Fibroblast of lung (primary cell): Measurements from ENCODE around the gene RIMS1. TPM values are rescaled to one million over a fixed set of nuclear protein-coding genes. Genes with fewer than 3 reads are reported as not detected.

Source experiments
- DNase-seq, 2 donors: peaks; one replicate each; pipeline versions ENCODE4 v3.0.0 to v3.0.0-alpha.2; 2010; ENCODE audit warnings: low read depth in 2 of 2
- H2AFZ ChIP-seq: 2 replicates; pipeline ENCODE4 v1.5.1; 2012; ENCODE audit warnings: low read length, control low read depth, inconsistent platforms
- H3K27ac ChIP-seq: 2 replicates; pipeline ENCODE4 v1.5.1; 2011; ENCODE audit warnings: low read length, control low read depth; ENCODE audit not compliant: insufficient read depth
- H3K27me3 ChIP-seq: 2 replicates; pipeline ENCODE4 v1.5.1; 2011; ENCODE audit warnings: mild to moderate bottlenecking, low read length; ENCODE audit not compliant: control insufficient read depth, insufficient read depth
- H3K36me3 ChIP-seq: 2 replicates; pipeline ENCODE4 v1.5.1; 2011; ENCODE audit warnings: low read length; ENCODE audit not compliant: control insufficient read depth, insufficient read depth
- H3K4me1 ChIP-seq: 2 replicates; pipeline ENCODE4 v1.5.1; 2011; ENCODE audit warnings: low read length; ENCODE audit not compliant: control insufficient read depth, insufficient read depth; ENCODE audit errors: extremely low read depth
- H3K4me2 ChIP-seq: 2 replicates; pipeline ENCODE4 v1.5.1; 2011; ENCODE audit warnings: low read length, control low read depth; ENCODE audit not compliant: insufficient read depth; ENCODE audit errors: extremely low read depth
- H3K4me3 ChIP-seq, 4 experiments: fragments of 200-600 bp in 1 of 4; sonication (generic) in 1 of 4; replicated peaks in 1 of 4; 2 replicates each; pipeline ENCODE4 v1.5.1; 2011 to 2016; ENCODE audit warnings: low read length in 4 of 4, low read depth in 3 of 4, mild to moderate bottlenecking in 3 of 4, control low read depth in 2 of 4, inconsistent platforms in 1 of 4, mixed read lengths in 1 of 4; ENCODE audit not compliant: insufficient read depth in 1 of 4; ENCODE audit errors: control extremely low read depth in 1 of 4
- H3K79me2 ChIP-seq: 2 replicates; pipeline ENCODE4 v1.5.1; 2012; ENCODE audit warnings: mild to moderate bottlenecking, low read length, inconsistent platforms; ENCODE audit not compliant: control insufficient read depth, insufficient read depth
- H3K9ac ChIP-seq: 2 replicates; pipeline ENCODE4 v1.5.1; 2011; ENCODE audit warnings: mild to moderate bottlenecking, low read length, control low read depth; ENCODE audit not compliant: insufficient read depth
- H3K9me3 ChIP-seq: 2 replicates; pipeline ENCODE4 v1.5.1; 2012; ENCODE audit warnings: low read depth, low read length; ENCODE audit not compliant: control insufficient read depth, insufficient read depth
- H4K20me1 ChIP-seq: 2 replicates; pipeline ENCODE4 v1.5.1; 2011; ENCODE audit warnings: low read length; ENCODE audit not compliant: control insufficient read depth, insufficient read depth; ENCODE audit errors: extremely low read depth
- EZH2 ChIP-seq: IDR thresholded peaks from 2 replicates; pipeline ENCODE4 v1.5.1; 2012; ENCODE audit warnings: low read length, control low read depth, mild to moderate bottlenecking; ENCODE audit errors: missing control alignments
- polyA plus RNA-seq, 2 donors: library from polyadenylated mRNA; depleted of rRNA in 1 of 2; stranded (reverse) in 1 of 2; unstranded in 1 of 2; fragments of >200 nt; gene quantifications; 2 replicates each; pipeline ENCODE4 v1.2.1, GENCODE V29; 2011 to 2012; ENCODE audit warnings: missing spikeins in 1 of 2
- total RNA-seq: library from RNA; depleted of rRNA; stranded (reverse); fragments of >200 nt; gene quantifications from 2 replicates; pipeline ENCODE4 v1.2.1, GENCODE V29; 2014
- TF ChIP-seq, protein P1 (sequence below), 2 donors: IDR thresholded peaks in 1 of 2; conservative IDR thresholded peaks in 1 of 2; 1 replicate in 1 of 2; 2 replicates in 1 of 2; pipeline ENCODE4 v1.5.1; 2011 to 2012; ENCODE audit warnings: low read length in 2 of 2, control low read depth in 1 of 2, inconsistent platforms in 1 of 2, low read depth in 1 of 2, mild to moderate bottlenecking in 1 of 2

Gene RIMS1
- total and polyA plus RNA-seq, 2 donors (not counting 1 experiment from before 2014, with no cell fraction given) = 1.1 to 2.3 TPM

DNA sequence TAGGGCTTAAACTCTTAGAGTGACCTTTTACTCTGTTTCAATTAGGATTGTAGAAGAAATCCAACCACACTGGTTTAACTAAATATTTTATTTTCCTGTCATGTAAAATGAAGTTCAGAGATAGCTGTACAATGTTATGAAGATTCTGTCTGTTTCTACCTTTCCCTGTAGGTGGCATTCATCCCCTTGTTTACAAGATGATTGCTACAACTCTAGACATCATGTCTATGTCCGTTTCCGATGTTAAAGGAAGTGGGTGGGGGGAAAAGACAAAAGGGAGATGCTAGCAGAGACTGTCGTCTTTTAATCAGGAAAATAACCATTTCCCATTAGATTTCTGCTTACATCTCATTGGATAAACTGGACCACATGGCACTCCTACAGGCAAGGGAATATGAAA, 30.9 kb upstream of the RIMS1 start:
- H3K4me2 ChIP-seq = no peak overlapping the region
- no peaks in the 10 kb centered on the region for H3K4me1 ChIP-seq
- TF ChIP-seq, protein P1, sequence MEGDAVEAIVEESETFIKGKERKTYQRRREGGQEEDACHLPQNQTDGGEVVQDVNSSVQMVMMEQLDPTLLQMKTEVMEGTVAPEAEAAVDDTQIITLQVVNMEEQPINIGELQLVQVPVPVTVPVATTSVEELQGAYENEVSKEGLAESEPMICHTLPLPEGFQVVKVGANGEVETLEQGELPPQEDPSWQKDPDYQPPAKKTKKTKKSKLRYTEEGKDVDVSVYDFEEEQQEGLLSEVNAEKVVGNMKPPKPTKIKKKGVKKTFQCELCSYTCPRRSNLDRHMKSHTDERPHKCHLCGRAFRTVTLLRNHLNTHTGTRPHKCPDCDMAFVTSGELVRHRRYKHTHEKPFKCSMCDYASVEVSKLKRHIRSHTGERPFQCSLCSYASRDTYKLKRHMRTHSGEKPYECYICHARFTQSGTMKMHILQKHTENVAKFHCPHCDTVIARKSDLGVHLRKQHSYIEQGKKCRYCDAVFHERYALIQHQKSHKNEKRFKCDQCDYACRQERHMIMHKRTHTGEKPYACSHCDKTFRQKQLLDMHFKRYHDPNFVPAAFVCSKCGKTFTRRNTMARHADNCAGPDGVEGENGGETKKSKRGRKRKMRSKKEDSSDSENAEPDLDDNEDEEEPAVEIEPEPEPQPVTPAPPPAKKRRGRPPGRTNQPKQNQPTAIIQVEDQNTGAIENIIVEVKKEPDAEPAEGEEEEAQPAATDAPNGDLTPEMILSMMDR (conservative IDR thresholded peaks at IDR 0.05 in 1 of 2, IDR thresholded peaks at IDR 0.05 in 1 of 2; ENCODE audit: low read depth in 1 of 2, low read length in 2 of 2) = no peak
- TF ChIP-seq EZH2 = no peak
- no peaks in the 10 kb centered on the region for H3K79me2 ChIP-seq
- no peaks in the 10 kb centered on the region for H3K36me3 ChIP-seq
- no peak overlapping the region for H3K27ac ChIP-seq
- H3K4me3 ChIP-seq = no peak overlapping the region
- DNase-seq = no peak
- no peaks in the 10 kb centered on the region for H3K27me3 ChIP-seq
- H2AFZ ChIP-seq = no peak overlapping the region
- no peaks in the 10 kb centered on the region for H3K9me3 ChIP-seq
- no peaks in the 10 kb centered on the region for H4K20me1 ChIP-seq
- H3K9ac ChIP-seq = no peak overlapping the region

DNA sequence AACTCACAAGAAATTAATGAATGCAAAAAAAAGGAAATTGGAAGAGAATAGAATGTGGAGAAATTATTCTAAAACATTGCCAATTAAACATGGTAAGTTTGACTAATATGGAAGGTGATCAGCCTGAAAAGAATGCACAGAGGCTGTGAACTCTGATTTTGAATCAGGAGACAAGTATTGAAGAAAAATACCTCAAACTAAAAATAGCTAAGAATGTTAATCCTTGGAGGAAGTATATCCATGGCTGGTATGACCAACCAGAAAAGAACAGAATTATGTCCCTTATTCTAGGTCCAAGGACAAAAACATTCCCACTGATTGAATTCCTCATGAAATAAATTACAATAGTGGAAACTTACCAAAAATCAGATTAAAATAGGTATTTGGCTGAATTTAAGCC, 7.3 kb upstream of the RIMS1 start:
- Histone ChIP-seq H2AFZ (no peak overlapping the region), H3K4me2 (no peak overlapping the region), H3K79me2 (no peaks in the 10 kb centered on the region), H3K4me1 (no peaks in the 10 kb centered on the region), H3K4me3 (no peak overlapping the region), H3K27me3 (no peaks in the 10 kb centered on the region), H3K9ac (no peak overlapping the region), H3K27ac (no peak overlapping the region), H4K20me1 (no peaks in the 10 kb centered on the region), H3K9me3 (no peaks in the 10 kb centered on the region), H3K36me3 (no peaks in the 10 kb centered on the region)
- no peak for TF ChIP-seq EZH2
- TF ChIP-seq, protein P1 (conservative IDR thresholded peaks at IDR 0.05 in 1 of 2, IDR thresholded peaks at IDR 0.05 in 1 of 2; ENCODE audit: low read depth in 1 of 2, low read length in 2 of 2) = no peak
- peak in 1 of 2 donors; percentile 65 for DNase-seq

DNA sequence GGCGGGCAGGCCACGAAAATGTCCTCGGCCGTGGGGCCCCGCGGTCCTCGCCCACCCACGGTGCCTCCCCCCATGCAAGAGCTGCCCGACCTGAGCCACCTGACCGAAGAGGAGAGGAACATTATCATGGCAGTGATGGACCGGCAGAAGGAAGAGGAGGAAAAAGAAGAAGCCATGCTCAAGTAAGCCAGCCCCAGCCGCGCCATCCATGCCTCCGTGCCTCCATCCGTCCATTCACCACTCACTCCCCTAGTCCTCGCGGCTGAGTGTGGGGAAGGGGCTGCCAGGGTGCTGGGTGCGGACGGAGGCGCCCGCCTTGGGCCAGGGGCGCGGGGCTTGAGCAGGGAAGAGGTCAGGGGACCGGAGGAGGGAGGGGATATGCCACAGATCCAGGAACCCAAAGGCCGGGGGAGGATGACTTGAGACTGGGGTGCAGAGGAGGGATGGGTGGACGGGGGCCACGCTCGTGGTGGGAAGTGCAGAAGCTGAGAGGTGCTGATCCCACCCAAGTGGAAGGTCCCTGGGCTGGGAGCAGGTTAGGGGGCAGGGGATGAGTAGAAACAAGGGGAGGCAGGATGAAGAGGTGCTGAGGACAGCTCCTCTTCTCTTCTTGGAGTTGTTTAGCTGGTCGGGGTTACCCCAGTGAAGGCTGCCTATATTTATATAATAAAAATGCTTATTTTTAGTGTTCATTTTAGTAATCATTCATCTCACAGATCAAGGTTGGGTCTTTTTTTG, 825 bp downstream of the RIMS1 start:
- Histone ChIP-seq H3K27ac (no peak overlapping the region), H3K27me3 (peaks cover 12% of the 10 kb centered on the region), H3K79me2 (no peaks in the 10 kb centered on the region), H3K9me3 (no peaks in the 10 kb centered on the region), H3K36me3 (no peaks in the 10 kb centered on the region), H4K20me1 (no peaks in the 10 kb centered on the region), H3K4me1 (peaks cover 2% of the 10 kb centered on the region), H3K9ac (peak overlapping the region; percentile 42), H2AFZ (peak overlapping the region; percentile 39), H3K4me2 (peak overlapping the region; percentile 90), H3K4me3 (peak overlapping the region; percentile 29 to 51 (median 50))
- TF ChIP-seq EZH2 = no peak
- TF ChIP-seq, protein P1 (conservative IDR thresholded peaks at IDR 0.05 in 1 of 2, IDR thresholded peaks at IDR 0.05 in 1 of 2; ENCODE audit: low read depth in 1 of 2, low read length in 2 of 2) = no peak
- no peak for DNase-seq
